A549 (cell line): Measurements from ENCODE around the gene MRPS35. TPM values are rescaled to one million over a fixed set of nuclear protein-coding genes. Genes with fewer than 3 reads are reported as not detected.

Source experiments
- ATAC-seq, 2 experiments: fragments of 200-7000 bp in 1 of 2; fragments of >200 bp in 1 of 2; cut with Nextera tagmentation in 1 of 2; cut with Tn5 transposase in 1 of 2; 3 replicates each; pipeline versions ENCODE4 v1.8.0 to v1.9.1; 2018 to 2020; ENCODE audit warnings: mild to moderate bottlenecking in 1 of 2, moderate library complexity in 1 of 2
- CTCF ChIA-PET: fragments of 300-600 bp; sonication (Branson Sonifier 250); formaldehyde crosslinking; extraction: SDS; loops from one replicate; lab custom pipeline; 2021; ENCODE audit warnings: antibody characterized with exemption, inconsistent platforms; lab: Yijun Ruan, JAX
- POLR2A ChIA-PET: fragments of 350-600 bp; formaldehyde crosslinking; extraction: SDS; loops from one replicate; lab custom pipeline; 2021; ENCODE audit warnings: antibody characterized with exemption, inconsistent platforms; lab: Yijun Ruan, JAX
- DNase-seq, 2 experiments: peaks; one replicate each; pipeline versions ENCODE4 v3.0.0 to v3.0.0-alpha.2; 2011 to 2016; ENCODE audit warnings: low read depth in 1 of 2, low spot score in 1 of 2
- FAIRE-seq: peaks from 2 replicates; lab custom pipeline; 2011; peaks lifted over from hg19 to GRCh38; lab: Jason Lieb, UNC
- H3K27ac ChIP-seq, 2 experiments: fragments of >200 bp; sonication (Bioruptor Twin); formaldehyde crosslinking; 3 replicates each; pipeline ENCODE4 v1.5.1; 2016 to 2017
- H3K4me1 ChIP-seq: fragments of >200 bp; sonication (Bioruptor Twin); formaldehyde crosslinking; 3 replicates; pipeline ENCODE4 v1.6.1; 2016
- H3K4me2 ChIP-seq: fragments of >200 bp; sonication (Bioruptor Twin); formaldehyde crosslinking; 3 replicates; pipeline ENCODE4 v1.6.1; 2016
- H3K4me3 ChIP-seq: fragments of >200 bp; sonication (Bioruptor Twin); formaldehyde crosslinking; 3 replicates; pipeline ENCODE4 v1.5.1; 2016
- H3K9me3 ChIP-seq: fragments of >200 bp; sonication (Bioruptor Twin); formaldehyde crosslinking; 3 replicates; pipeline ENCODE4 v1.6.1; 2016
- BHLHE40 ChIP-seq: IDR thresholded peaks from 2 replicates; pipeline ENCODE4 v1.6.1; 2012; ENCODE audit warnings: low read depth, low read length, inconsistent platforms
- CEBPB ChIP-seq, 2 experiments: fragments of >200 bp in 1 of 2; sonication (Bioruptor Twin) in 1 of 2; formaldehyde crosslinking in 1 of 2; IDR thresholded peaks; 2 replicates each; pipeline ENCODE4 v1.6.1; 2012 to 2016
- CHD2 ChIP-seq: fragments of 150-350 bp; IDR thresholded peaks from 2 replicates; pipeline ENCODE4 v1.6.1; 2014; ENCODE audit warnings: low read length; ENCODE audit not compliant: partially characterized antibody
- EHF ChIP-seq: fragments of 250-450 bp; sonication (Bioruptor Pico); IDR thresholded peaks from 2 replicates; pipeline ENCODE4 v1.5.0; 2020; ENCODE audit warnings: mild to moderate bottlenecking
- EHMT2 ChIP-seq: fragments of 200-600 bp; sonication (generic); IDR thresholded peaks from 2 replicates; pipeline ENCODE4 v1.6.1; 2016; ENCODE audit warnings: antibody characterized with exemption, low read depth, mild to moderate bottlenecking, moderate library complexity
- ESRRA ChIP-seq: fragments of 150-350 bp; IDR thresholded peaks from 2 replicates; pipeline ENCODE4 v1.6.1; 2014; ENCODE audit warnings: mild to moderate bottlenecking, low read length, borderline replicate concordance
- FOSL2 ChIP-seq, 2 experiments: fragments of 450-650 bp in 1 of 2; fragments of >200 bp in 1 of 2; sonication (Bioruptor Twin) in 1 of 2; formaldehyde crosslinking; IDR thresholded peaks; 2 replicates each; pipeline versions ENCODE4 v1.5.0 to v1.6.1; 2016 to 2020; ENCODE audit warnings: mild to moderate bottlenecking in 1 of 2, moderate library complexity in 1 of 2
- HDAC2 ChIP-seq: fragments of 200-600 bp; sonication (generic); IDR thresholded peaks from 2 replicates; pipeline ENCODE4 v1.6.1; 2016
- HOXA7 ChIP-seq: fragments of 250-450 bp; sonication (Bioruptor Pico); IDR thresholded peaks from 2 replicates; pipeline ENCODE4 v1.5.0; 2020; ENCODE audit warnings: mild to moderate bottlenecking, moderate library complexity
- HOXB13 ChIP-seq: fragments of 250-450 bp; sonication (Bioruptor Pico); IDR thresholded peaks from 2 replicates; pipeline ENCODE4 v1.5.0; 2020; ENCODE audit warnings: low read depth, mild to moderate bottlenecking, moderate library complexity
- JUNB ChIP-seq: fragments of >200 bp; sonication (Bioruptor Twin); formaldehyde crosslinking; IDR thresholded peaks from 2 replicates; pipeline ENCODE4 v1.6.1; 2016
- KDM1A ChIP-seq: fragments of 200-600 bp; sonication (generic); IDR thresholded peaks from 2 replicates; pipeline ENCODE4 v1.6.1; 2016; ENCODE audit warnings: low read depth, mild to moderate bottlenecking
- MAFK ChIP-seq: fragments of 450-650 bp; IDR thresholded peaks from 2 replicates; pipeline ENCODE4 v1.6.1; 2014; ENCODE audit not compliant: partially characterized antibody
- MAZ ChIP-seq: fragments of 150-350 bp; IDR thresholded peaks from 2 replicates; pipeline ENCODE4 v1.6.1; 2014; ENCODE audit warnings: antibody characterized with exemption, low read depth, low read length, borderline replicate concordance
- NFE2L2 ChIP-seq: fragments of 150-350 bp; conservative IDR thresholded peaks from 2 replicates; pipeline ENCODE4 v1.6.1; 2014; ENCODE audit warnings: low read length
- NR3C1 ChIP-seq: fragments of >200 bp; sonication (Bioruptor Twin); formaldehyde crosslinking; IDR thresholded peaks from 3 replicates; pipeline ENCODE4 v1.6.1; 2017
- RAD21 ChIP-seq, 2 experiments: fragments of >200 bp in 1 of 2; sonication (Bioruptor Twin) in 1 of 2; formaldehyde crosslinking in 1 of 2; IDR thresholded peaks in 1 of 2; conservative IDR thresholded peaks in 1 of 2; 2 replicates in 1 of 2; 3 replicates in 1 of 2; pipeline ENCODE4 v1.6.1; 2012 to 2018; ENCODE audit warnings: inconsistent platforms in 1 of 2
- RARB ChIP-seq: fragments of 250-450 bp; sonication (Bioruptor Pico); IDR thresholded peaks from 2 replicates; pipeline ENCODE4 v1.8.0; 2021; ENCODE audit warnings: mild to moderate bottlenecking, moderate library complexity
- ZNF302 ChIP-seq: fragments of 250-450 bp; sonication (Bioruptor Pico); IDR thresholded peaks from 2 replicates; pipeline ENCODE4 v1.9.0; 2021; ENCODE audit warnings: inconsistent platforms, mild to moderate bottlenecking, moderate library complexity
- ZSCAN20 ChIP-seq: fragments of 250-450 bp; sonication (Bioruptor Pico); IDR thresholded peaks from 2 replicates; pipeline ENCODE4 v1.8.0; 2022; ENCODE audit warnings: mild to moderate bottlenecking, moderate library complexity
- WGBS: methylation state at CpG from one replicate; pipeline ENCODE4 v1.1.6; 2017; ENCODE audit errors: missing lambda C conversion rate; 5-methylcytosine and 5-hydroxymethylcytosine counted together
- polyA plus RNA-seq, 4 experiments: library from polyadenylated mRNA; depleted of rRNA in 3 of 4; stranded (reverse); fragments of >200 nt; fragmentation: RNase III in 1 of 4; extraction: RNeasy Plus Mini Kit Qiagen cat#74134 plus additional on column Dnase treatment in 1 of 4; gene quantifications; 2 replicates in 3 of 4; 3 replicates in 1 of 4; pipeline ENCODE4 v1.2.3, GENCODE V29; 2011 to 2017
- TF ChIP-seq, protein P1 (sequence below): fragments of >200 bp; sonication (Bioruptor Twin); formaldehyde crosslinking; IDR thresholded peaks from 3 replicates; pipeline ENCODE4 v1.5.1; 2016
- TF ChIP-seq, protein P2 (sequence below): fragments of >200 bp; sonication (Bioruptor Twin); formaldehyde crosslinking; IDR thresholded peaks from 2 replicates; pipeline ENCODE4 v1.6.1; 2016

The MRPS35 gene
- polyA plus RNA-seq, 2 of the 4 experiments (the other 2 are of a cell fraction) = 104 to 186 TPM

DNA sequence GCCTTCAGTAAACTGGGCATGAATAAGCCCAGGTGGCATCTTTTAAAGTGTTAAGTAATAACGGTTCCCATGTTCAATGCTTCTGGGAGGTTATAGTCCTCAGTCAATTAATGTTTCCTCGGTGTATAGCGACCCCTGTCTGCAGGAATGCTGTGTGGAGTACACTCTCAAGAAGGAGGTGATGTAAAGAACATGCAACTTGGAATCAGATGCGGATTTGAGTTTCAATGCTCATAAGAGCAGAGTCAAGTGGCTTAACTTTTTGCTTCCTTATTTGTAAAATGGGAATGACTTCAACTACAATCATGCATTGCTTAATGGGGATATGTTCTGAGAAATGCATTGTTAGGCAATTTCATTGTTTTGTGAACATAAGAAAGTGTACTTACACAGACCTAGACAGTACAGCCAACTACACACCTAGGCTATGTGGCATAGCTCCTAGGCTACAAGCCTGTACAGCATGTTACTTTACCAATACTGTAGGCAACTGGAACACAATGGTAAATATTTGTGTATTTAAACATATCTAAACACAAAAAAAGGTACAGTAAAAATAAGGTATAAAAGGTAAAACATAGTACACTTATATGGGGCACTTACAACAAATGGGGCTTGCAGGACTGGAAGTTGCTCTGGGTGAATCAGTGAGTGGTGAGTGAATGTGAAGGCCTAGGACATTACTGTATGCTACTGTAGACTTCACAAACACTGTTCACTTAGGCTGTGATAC is 6.7 kb upstream of the MRPS35 start (continued):
- TF ChIP-seq, protein P1, sequence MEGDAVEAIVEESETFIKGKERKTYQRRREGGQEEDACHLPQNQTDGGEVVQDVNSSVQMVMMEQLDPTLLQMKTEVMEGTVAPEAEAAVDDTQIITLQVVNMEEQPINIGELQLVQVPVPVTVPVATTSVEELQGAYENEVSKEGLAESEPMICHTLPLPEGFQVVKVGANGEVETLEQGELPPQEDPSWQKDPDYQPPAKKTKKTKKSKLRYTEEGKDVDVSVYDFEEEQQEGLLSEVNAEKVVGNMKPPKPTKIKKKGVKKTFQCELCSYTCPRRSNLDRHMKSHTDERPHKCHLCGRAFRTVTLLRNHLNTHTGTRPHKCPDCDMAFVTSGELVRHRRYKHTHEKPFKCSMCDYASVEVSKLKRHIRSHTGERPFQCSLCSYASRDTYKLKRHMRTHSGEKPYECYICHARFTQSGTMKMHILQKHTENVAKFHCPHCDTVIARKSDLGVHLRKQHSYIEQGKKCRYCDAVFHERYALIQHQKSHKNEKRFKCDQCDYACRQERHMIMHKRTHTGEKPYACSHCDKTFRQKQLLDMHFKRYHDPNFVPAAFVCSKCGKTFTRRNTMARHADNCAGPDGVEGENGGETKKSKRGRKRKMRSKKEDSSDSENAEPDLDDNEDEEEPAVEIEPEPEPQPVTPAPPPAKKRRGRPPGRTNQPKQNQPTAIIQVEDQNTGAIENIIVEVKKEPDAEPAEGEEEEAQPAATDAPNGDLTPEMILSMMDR = peak; percentile 95
- no peak for TF ChIP-seq JUNB
- TF ChIP-seq, protein P2, sequence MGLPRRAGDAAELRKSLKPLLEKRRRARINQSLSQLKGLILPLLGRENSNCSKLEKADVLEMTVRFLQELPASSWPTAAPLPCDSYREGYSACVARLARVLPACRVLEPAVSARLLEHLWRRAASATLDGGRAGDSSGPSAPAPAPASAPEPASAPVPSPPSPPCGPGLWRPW = 0 out of 2 replicates have a peak, but pooled peaks have one; percentile 13

DNA sequence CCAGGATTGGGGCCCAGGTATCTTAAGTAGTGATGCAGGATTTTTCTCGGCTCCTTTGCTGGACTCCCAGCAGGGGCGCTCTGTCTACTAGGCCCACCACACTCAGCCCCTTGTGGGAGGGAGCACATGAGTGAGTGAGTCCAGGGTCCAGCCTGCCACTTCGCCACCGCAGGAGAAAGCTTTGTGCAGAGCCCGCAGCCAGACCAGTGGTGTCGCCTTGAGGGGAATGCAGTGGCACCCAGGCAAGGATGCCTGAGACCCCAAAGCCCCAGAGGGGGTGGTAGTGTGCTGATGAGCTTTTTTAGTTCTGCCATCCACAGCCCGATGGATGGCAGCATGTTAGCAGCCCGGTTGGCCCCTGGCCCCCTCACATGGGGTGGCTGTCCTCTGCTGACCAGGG is 5.4 kb upstream of the MRPS35 start:
- no peak for FAIRE-seq
- CTCF ChIA-PET = no interaction called here

DNA sequence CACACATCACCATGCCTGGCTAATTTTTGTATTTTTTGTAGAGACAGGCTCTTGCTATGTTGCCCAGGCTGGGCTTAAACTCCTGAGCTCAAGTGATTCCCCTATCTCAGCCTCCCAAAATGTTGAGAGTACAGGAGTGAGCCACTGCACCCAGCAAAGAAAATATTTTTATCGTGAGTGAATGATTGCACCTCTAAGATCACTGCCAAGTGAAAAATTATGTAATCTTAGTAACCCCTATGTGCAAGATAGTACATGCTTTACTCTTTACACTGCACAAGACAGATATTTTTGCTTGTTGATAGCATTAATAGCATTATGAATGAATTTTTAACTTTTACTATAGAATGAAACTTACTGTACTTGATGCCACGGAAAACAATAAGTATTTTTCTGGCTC is 3.4 kb upstream of the MRPS35 start:
- H3K4me3 ChIP-seq = no peak overlapping the region
- 57% methylated on average over 2 of the region's 2 CpGs for WGBS
- DNase-seq (no peak), FAIRE-seq (no peak)
- H3K4me2 ChIP-seq = no peak overlapping the region
- H3K9me3 ChIP-seq = no peaks in the 10 kb centered on the region
- H3K27ac ChIP-seq = no peak overlapping the region
- H3K4me1 ChIP-seq = peaks cover 14% of the 10 kb centered on the region; the same call in 2 of the 3 replicates
- CTCF ChIA-PET = interaction anchor here (0.9 to 1.4 kb wide), 4 partner anchors 26 to 324 kb away, joined by 3 to 5 read pairs (median 3); no protein-coding TSS in a partner anchor
- no peak for TF ChIP-seq FOSL2 (IDR thresholded peaks at IDR 0.05)
- no peak for TF ChIP-seq FOSL2 (CRISPR knock-in tag; IDR thresholded peaks at IDR 0.05)
- TF ChIP-seq JUNB = no peak
- no peak for TF ChIP-seq ESRRA
- no peak for TF ChIP-seq HOXB13 (CRISPR knock-in tag)
- no peak for TF ChIP-seq NR3C1
- TF ChIP-seq BHLHE40 = no peak
- TF ChIP-seq MAFK = no peak
- no peak for TF ChIP-seq HDAC2
- TF ChIP-seq, protein P2 = no peak
- TF ChIP-seq RARB (CRISPR knock-in tag) = no peak
- no peak for TF ChIP-seq HOXA7 (CRISPR knock-in tag)
- no peak for TF ChIP-seq MAZ
- no peak for TF ChIP-seq ZNF302 (CRISPR knock-in tag)
- no peak for TF ChIP-seq ZSCAN20 (CRISPR knock-in tag)
- no peak for TF ChIP-seq CHD2
- no peak for TF ChIP-seq EHF
- TF ChIP-seq, all 56 proteins: peak for 0
- no peak for ATAC-seq
- POLR2A ChIA-PET = no interaction called here

More for the DNA sequence above, 5.4 kb upstream of the MRPS35 start:
- WGBS = 77% methylated on average over 5 of the region's 8 CpGs
- TF ChIP-seq EHMT2 (no peak), ESRRA (no peak), RAD21 (conservative IDR thresholded peaks at IDR 0.05 in 1 of 2, IDR thresholded peaks at IDR 0.05 in 1 of 2) (no peak), CEBPB (IDR thresholded peaks at IDR 0.05) (no peak), KDM1A (no peak), HOXB13 (CRISPR knock-in tag) (no peak), CHD2 (no peak), NFE2L2 (no peak)
- ATAC-seq (no peak), DNase-seq (no peak)
- H3K9me3 ChIP-seq = no peaks in the 10 kb centered on the region
- POLR2A ChIA-PET = no interaction called here
- H3K4me3 ChIP-seq = no peak overlapping the region
- peaks cover 7% of the 10 kb centered on the region; the same call in 2 of the 3 replicates for H3K4me1 ChIP-seq
- H3K27ac ChIP-seq = peak overlapping the region; percentile 32 to 52; a peak in 3 of 6 replicates
- no peak overlapping the region for H3K4me2 ChIP-seq
